ENCODE results near the gene KATNA1. TPM values are rescaled to one million over a fixed set of nuclear protein-coding genes. Genes with fewer than 3 reads are reported as not detected.

KATNA1 gene
- total and polyA plus RNA-seq, 8 donors, result 8.1 to 29.8 (median 16.8) TPM

DNA sequence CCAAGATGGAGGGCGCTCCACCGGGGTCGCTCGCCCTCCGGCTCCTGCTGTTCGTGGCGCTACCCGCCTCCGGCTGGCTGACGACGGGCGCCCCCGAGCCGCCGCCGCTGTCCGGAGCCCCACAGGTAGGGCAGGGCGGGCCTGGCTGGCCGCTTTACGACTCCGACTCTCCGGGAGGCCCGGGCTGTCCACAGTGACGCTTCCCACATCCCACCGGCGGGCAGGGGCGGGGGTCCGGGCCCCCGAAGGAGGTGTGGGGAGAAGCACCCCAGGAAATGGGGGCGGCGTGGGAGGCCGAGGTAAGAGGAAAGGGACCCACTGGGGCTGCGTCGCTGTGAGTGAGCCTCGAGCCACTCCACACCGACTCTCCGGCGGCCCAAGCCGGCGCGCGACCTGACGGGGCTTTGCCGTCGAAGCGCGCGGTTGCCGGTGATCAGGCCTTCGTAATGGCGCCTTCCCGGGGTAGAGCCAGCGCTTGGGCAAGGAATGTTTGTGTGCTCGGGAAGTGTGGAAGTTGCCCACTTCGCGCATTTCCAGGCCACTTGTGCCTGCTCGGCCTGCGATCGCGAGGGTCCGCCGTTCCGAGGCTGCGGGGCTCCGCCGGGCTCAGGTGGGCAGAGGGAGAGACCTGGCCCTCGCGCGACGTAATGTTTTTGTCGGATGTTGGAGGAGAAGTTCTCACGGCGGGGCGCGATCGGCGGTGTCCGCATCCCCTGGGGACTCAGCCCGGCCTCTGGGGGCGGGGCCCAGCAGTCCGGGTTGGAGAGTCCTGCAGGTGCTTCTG is 81.9 kb downstream of the KATNA1 start:
- H3K4me1 ChIP-seq, result peaks cover 6 to 36% (median 27%) of the 10 kb centered on the region in 4 donors
- TF ChIP-seq POLR2A (IDR thresholded peaks at IDR 0.05), result no peak
- TF ChIP-seq EP300 (IDR thresholded peaks at IDR 0.05), result no peak
- no peak for TF ChIP-seq POLR2AphosphoS5 (IDR thresholded peaks at IDR 0.05)
- TF ChIP-seq, protein P1, sequence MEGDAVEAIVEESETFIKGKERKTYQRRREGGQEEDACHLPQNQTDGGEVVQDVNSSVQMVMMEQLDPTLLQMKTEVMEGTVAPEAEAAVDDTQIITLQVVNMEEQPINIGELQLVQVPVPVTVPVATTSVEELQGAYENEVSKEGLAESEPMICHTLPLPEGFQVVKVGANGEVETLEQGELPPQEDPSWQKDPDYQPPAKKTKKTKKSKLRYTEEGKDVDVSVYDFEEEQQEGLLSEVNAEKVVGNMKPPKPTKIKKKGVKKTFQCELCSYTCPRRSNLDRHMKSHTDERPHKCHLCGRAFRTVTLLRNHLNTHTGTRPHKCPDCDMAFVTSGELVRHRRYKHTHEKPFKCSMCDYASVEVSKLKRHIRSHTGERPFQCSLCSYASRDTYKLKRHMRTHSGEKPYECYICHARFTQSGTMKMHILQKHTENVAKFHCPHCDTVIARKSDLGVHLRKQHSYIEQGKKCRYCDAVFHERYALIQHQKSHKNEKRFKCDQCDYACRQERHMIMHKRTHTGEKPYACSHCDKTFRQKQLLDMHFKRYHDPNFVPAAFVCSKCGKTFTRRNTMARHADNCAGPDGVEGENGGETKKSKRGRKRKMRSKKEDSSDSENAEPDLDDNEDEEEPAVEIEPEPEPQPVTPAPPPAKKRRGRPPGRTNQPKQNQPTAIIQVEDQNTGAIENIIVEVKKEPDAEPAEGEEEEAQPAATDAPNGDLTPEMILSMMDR (IDR thresholded peaks at IDR 0.05), result no peak
- intact Hi-C loops (cut with DNase I; ENCODE audit: low total_unique reads), result no loop called here
- no peaks in the 10 kb centered on the region for H3K27me3 ChIP-seq
- peak overlapping the region; percentile 73 to 96 (median 92) for H3K4me3 ChIP-seq
- no peaks in the 10 kb centered on the region for H3K36me3 ChIP-seq
- H3K27ac ChIP-seq, result peak overlapping the region; percentile 85 to 97 (median 94)
- H3K9me3 ChIP-seq, result no peaks in the 10 kb centered on the region
- peak; percentile 63 to 81 for DNase-seq
- WGBS, 5 donors, result 0 to 1% (median 0%) methylated on average over 28 to 81 of the region's 81 CpGs

DNA sequence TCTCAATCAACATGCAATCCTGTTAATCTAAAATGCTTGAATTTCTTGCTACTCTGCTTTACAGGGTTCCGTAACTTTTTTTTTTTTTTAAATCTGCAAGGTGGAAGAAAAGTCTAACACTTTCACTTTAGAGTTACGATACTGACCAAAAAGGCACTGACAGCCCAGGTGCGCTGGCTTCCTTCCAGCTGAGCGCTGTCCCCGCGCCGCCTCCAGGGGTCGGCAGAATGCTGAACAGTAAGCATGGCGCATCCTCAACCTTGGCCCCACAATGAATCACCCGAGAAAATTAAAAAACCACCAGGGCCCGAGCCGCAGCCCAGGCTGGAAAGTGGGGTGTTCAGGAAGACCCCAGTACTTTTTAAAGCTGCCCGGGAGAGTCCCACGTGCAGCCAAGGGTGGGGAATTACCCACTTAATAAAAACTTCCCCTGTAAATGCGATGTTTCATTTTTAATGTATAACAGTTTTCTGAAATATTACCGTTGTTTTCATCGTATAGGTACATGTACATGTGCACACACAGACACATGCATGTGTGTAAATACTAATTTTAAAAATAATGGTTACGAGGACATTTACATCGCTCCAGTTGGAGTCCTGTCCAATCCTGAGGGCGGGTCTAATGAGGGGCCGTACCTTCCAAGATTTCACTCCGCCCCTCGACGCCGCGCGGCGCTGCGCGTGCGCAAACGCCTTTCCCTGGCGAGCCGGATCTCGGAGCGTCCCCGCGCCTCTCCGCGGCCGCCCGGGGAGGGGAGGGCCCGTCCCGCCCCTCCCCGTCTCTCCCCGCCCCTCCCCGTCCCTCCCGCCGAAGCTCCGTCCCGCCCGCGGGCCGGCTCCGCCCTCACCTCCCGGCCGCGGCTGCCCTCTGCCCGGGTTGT is 82.7 kb downstream of the KATNA1 start, which contains the start of gene GINM1:
Gene GINM1 (plus strand): TSS at position 849 of the 883 bp plus-strand sequence. CDS start 40 bp downstream, outside the sequence.
- H3K36me3 ChIP-seq, result no peaks in the 10 kb centered on the region
- DNase-seq, result peak; percentile 96 to 99
- no peaks in the 10 kb centered on the region for H3K27me3 ChIP-seq
- peak within 1 kb of the TSS; percentile 73 to 96 (median 92) for H3K4me3 ChIP-seq
- 0 to 1% (median 1%) methylated on average over 22 to 59 of the region's 59 CpGs for WGBS, 5 donors
- no peaks in the 10 kb centered on the region for H3K9me3 ChIP-seq
- intact Hi-C loops (cut with DNase I; ENCODE audit: low total_unique reads), result no loop called here
- H3K4me1 ChIP-seq, result peaks cover 6 to 36% (median 27%) of the 10 kb centered on the region in 4 donors
- peak within 1 kb of the TSS; percentile 85 to 97 (median 94) for H3K27ac ChIP-seq
- TF ChIP-seq, protein P1 (IDR thresholded peaks at IDR 0.05), result peak in 5 of 7 experiments; percentile 40 to 67 (median 45)
- TF ChIP-seq POLR2A (IDR thresholded peaks at IDR 0.05) (no peak), EP300 (IDR thresholded peaks at IDR 0.05) (no peak), POLR2AphosphoS5 (IDR thresholded peaks at IDR 0.05) (peak; percentile 10 to 75 (median 49))

DNA sequence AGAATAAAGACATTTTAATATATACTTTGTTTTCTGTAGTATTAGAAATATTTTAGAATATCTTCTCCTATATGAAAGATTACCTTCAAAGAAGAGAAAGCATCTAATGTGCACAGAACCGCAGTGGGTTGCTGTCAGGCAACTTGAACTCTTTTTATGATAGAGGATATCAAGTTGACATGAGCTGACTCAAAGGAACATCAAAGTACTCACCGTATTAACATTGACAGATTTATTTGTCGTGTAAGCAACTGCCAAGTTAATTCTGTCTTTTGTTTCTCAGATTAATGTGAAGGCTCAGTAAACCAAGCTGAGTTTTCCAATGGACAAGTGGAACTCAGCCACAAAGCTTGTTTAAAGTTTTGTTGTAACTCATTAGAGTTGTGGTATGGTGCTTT is 84.6 kb downstream of the KATNA1 start:
- TF ChIP-seq POLR2AphosphoS5 (IDR thresholded peaks at IDR 0.05) (no peak), EP300 (IDR thresholded peaks at IDR 0.05) (no peak), POLR2A (IDR thresholded peaks at IDR 0.05) (no peak)
- TF ChIP-seq, protein P1 (IDR thresholded peaks at IDR 0.05), result no peak
- no peaks in the 10 kb centered on the region for H3K36me3 ChIP-seq
- H3K4me3 ChIP-seq, result no peak overlapping the region
- 57 to 65% (median 62%) methylated on average over 3 of the region's 3 CpGs for WGBS, 5 donors
- DNase-seq, result no peak
- H3K27ac ChIP-seq, result no peak overlapping the region
- no peaks in the 10 kb centered on the region for H3K27me3 ChIP-seq
- intact Hi-C loops (cut with DNase I; ENCODE audit: low total_unique reads), result no loop called here
- peaks cover 6 to 28% (median 23%) of the 10 kb centered on the region in 4 donors for H3K4me1 ChIP-seq
- no peaks in the 10 kb centered on the region for H3K9me3 ChIP-seq
